ENCODE results near the gene P2RY8. TPM values are rescaled to one million over a fixed set of nuclear protein-coding genes. Genes with fewer than 3 reads are reported as not detected.
"Not testable (repeated sequence)": the region's sequence is repeated elsewhere in the genome, so short reads cannot be mapped to it uniquely, and the experiment has no call there.

P2RY8 gene
- total and polyA plus RNA-seq, 7 donors, result 0.79 to 4.1 (median 1.5) TPM

GRCh38 chrX:1564750-1565683, 28.0 kb upstream of the P2RY8 start:
- 52 to 55% (median 54%) methylated on average over 10 of the region's 10 CpGs for WGBS, 3 donors
- no peak for ATAC-seq

GRCh38 chrX:1564077-1564476, 27.1 kb upstream of the P2RY8 start:
- 81 to 94% (median 91%) methylated on average over 7 of the region's 7 CpGs for WGBS, 3 donors
- H3K9me3 ChIP-seq; H3K27me3 ChIP-seq (ENCODE audit: insufficient read depth in 3 of 3, low read length in 2 of 3); H3K4me3 ChIP-seq; intact Hi-C loops (cut with DNase I); ATAC-seq; H3K4me1 ChIP-seq; H3K27ac ChIP-seq; H3K36me3 ChIP-seq (ENCODE audit: insufficient read depth in 1 of 2, low read depth in 1 of 2); DNase-seq: not testable (repeated sequence)

More at GRCh38 chrX:1564750-1565683, 28.0 kb upstream of the P2RY8 start:
- TF ChIP-seq CTCF (IDR thresholded peaks at IDR 0.05), result no peak
- no peaks in the 10 kb centered on the region for H3K36me3 ChIP-seq (ENCODE audit: insufficient read depth in 1 of 2, low read depth in 1 of 2)
- no peaks in the 10 kb centered on the region for H3K27me3 ChIP-seq (ENCODE audit: insufficient read depth in 3 of 3, low read length in 2 of 3)
- no peaks in the 10 kb centered on the region for H3K9me3 ChIP-seq
- H3K4me1 ChIP-seq, result no peaks in the 10 kb centered on the region
- no peak overlapping the region for H3K27ac ChIP-seq
- DNase-seq, result no peak
- intact Hi-C loops (cut with DNase I), result no loop called here
- no peak overlapping the region for H3K4me3 ChIP-seq

GRCh38 chrX:1561164-1561563, 24.2 kb upstream of the P2RY8 start:
- Histone ChIP-seq H3K27me3 (ENCODE audit: insufficient read depth in 3 of 3, low read length in 2 of 3) (no peaks in the 10 kb centered on the region), H3K36me3 (ENCODE audit: insufficient read depth in 1 of 2, low read depth in 1 of 2) (no peaks in the 10 kb centered on the region), H3K27ac (no peak overlapping the region), H3K4me1 (no peaks in the 10 kb centered on the region), H3K4me3 (no peak overlapping the region), H3K9me3 (no peaks in the 10 kb centered on the region)
- intact Hi-C loops (cut with DNase I), result no loop called here
- 41 to 70% (median 56%) methylated on average over 2 of the region's 2 CpGs for WGBS, 3 donors
- no peak for TF ChIP-seq CTCF (IDR thresholded peaks at IDR 0.05)
- no peak for DNase-seq
- no peak for ATAC-seq

GRCh38 chrX:1558761-1559468, 21.9 kb upstream of the P2RY8 start:
- no peak for TF ChIP-seq CTCF (IDR thresholded peaks at IDR 0.05)
- no peaks in the 10 kb centered on the region for H3K36me3 ChIP-seq (ENCODE audit: insufficient read depth in 1 of 2, low read depth in 1 of 2)
- no peak for ATAC-seq
- H3K4me3 ChIP-seq, result no peak overlapping the region
- no peak overlapping the region for H3K27ac ChIP-seq
- no peak for DNase-seq
- no peaks in the 10 kb centered on the region for H3K4me1 ChIP-seq
- no peaks in the 10 kb centered on the region for H3K27me3 ChIP-seq (ENCODE audit: insufficient read depth in 3 of 3, low read length in 2 of 3)
- H3K9me3 ChIP-seq, result peaks cover 6% of the 10 kb centered on the region
- WGBS, 3 donors, result 81 to 87% (median 83%) methylated on average over 13 of the region's 13 CpGs
- intact Hi-C loops (cut with DNase I), result no loop called here

- H3K27me3 ChIP-seq (ENCODE audit: insufficient read depth in 3 of 3, low read length in 2 of 3); H3K27ac ChIP-seq; intact Hi-C loops (cut with DNase I); H3K9me3 ChIP-seq; H3K4me1 ChIP-seq; ATAC-seq; H3K4me3 ChIP-seq; DNase-seq; H3K36me3 ChIP-seq (ENCODE audit: insufficient read depth in 1 of 2, low read depth in 1 of 2): not testable (repeated sequence)
These were observed 20.5 kb upstream of the P2RY8 start for GRCh38 chrX:1557442-1557841.
